Activated CD8-positive, alpha-beta memory T cell treated with anti-CD3 and anti-CD28 coated beads for 36 hours (primary cell): ENCODE measurements around the gene CTPS2. TPM values are rescaled to one million over a fixed set of nuclear protein-coding genes. Genes with fewer than 3 reads are reported as not detected.
"Not testable (repeated sequence)": the region's sequence is repeated elsewhere in the genome, so short reads cannot be mapped to it uniquely, and the experiment has no call there.

ENCODE experiments used
- CTCF ChIA-PET: fragments of 350-600 bp; sonication (Branson Sonifier 250); formaldehyde crosslinking; loops from one replicate; lab custom pipeline; 2021; ENCODE audit warnings: antibody characterized with exemption; lab: Charles Lee
- POLR2A ChIA-PET: fragments of 350-600 bp; sonication (Branson Sonifier 250); formaldehyde crosslinking; loops from one replicate; lab custom pipeline; 2021; ENCODE audit warnings: antibody characterized with exemption; lab: Charles Lee
- total RNA-seq, 2 experiments: library from RNA; stranded (reverse); gene quantifications; one replicate each; pipeline ENCODE4 v1.2.3, GENCODE V29; 2021

The CTPS2 gene
- total RNA-seq, 2 experiments from 2014 or later, result 5.3 to 6.3 TPM

DNA sequence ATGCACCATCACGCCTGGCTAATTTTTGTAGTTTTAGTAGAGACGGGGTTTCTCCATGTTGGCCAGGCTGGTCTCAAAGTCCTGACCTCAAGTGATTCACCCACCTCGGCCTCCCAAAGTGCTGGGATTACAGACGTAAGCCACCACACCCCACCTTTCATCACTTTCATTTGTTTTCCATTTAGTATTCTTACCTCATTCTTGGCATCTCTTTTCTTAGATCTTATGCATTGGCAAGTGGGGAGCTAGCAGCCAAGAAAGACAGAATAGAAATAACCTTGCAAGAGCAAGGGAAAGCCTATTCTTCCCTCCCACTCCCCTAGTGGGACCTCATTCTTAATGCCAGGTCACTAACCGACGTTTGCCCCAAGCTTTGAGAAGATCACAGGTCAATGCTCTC lies 84.0 kb downstream of the CTPS2 start:
- POLR2A ChIA-PET, CTCF ChIA-PET: not testable (repeated sequence)

DNA sequence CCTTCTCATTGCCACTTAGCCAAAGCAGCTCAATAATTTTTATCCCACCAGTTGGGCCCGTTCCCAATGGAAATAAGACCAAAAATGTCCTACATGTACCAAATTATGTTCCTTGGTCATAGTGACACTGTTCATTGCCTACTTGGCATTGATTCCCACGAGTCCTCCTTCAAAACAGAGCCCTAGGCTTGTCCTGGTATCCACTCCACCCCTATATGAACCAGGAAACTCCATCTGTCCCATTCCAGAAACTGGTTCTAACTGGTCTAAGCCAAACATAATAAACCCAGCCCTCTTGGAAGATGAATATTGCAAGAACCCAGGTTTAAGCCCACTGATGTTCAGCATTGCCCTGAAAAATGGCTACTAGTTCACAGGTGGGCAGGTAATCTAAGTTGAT lies 93.4 kb downstream of the CTPS2 start:
- POLR2A ChIA-PET, result no interaction called here
- CTCF ChIA-PET, result no interaction called here

DNA sequence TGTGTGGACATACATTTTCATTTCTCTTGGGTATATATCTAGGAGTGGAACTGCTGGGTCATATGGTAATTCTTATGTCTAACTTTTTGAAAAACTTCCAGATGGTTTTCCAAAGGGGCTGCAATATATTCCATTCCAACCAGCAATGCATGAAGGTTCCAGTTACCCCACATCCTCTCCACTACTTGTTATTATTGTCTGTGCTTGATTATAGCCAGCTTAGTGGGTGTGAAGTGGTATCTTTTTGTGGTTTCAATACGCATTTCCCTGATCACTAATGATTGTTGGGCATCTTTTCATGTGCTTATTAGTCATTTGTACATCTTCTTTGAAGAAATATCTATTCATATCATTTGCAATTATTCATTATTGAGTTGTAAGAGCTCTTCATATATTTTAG lies 94.0 kb downstream of the CTPS2 start:
- POLR2A ChIA-PET, result no interaction called here
- CTCF ChIA-PET, result no interaction called here

DNA sequence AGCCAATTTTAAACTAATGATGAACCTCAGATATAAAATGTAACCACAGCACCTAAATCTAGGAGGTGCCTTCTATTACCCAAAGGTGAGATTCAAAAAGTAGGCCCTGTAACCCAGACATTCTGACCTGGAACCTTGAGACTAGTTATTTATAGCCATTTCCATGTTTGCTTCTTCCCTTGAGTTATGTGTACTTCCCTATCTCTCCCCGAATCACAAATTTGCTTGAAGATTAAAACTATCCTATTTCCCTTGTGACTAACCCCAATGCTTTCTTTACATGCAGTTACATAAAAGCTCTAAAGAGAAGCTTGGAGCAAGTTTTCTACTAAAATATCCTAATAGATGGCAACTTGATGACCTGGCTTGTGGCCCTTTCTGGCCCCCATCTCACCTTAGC lies 95.1 kb downstream of the CTPS2 start:
- CTCF ChIA-PET, result no interaction called here
- POLR2A ChIA-PET, result no interaction called here

DNA sequence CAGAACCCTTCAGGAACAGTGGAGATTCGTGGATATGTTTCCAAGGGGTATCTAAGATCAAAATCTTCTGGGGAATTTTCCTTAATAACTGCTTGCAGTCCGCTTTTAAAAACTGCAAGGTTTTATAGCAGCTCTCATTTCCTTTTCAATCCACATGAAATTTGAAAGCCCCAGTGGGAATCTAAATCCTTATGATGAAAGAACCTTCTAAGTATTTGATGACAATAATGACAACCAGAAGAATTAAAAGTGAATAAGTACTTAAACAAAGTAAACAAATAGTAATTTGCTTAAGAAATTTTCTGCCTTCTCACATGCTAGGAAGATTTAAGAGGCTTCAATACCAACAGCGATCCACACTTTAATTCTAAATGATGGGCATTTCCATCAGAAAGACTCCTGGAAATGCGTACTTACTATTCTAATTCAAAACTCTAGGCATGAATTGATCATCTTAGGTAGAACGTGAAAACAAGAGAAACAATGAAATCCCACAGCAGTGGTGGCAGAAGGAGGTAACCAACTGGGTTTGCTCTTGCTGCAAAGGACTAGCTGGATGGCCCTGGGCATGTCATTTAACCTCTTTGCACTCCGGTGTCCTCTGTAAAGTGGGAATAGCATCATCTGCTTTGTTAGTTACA lies 100.1 kb downstream of the CTPS2 start:
- POLR2A ChIA-PET, result no interaction called here

DNA sequence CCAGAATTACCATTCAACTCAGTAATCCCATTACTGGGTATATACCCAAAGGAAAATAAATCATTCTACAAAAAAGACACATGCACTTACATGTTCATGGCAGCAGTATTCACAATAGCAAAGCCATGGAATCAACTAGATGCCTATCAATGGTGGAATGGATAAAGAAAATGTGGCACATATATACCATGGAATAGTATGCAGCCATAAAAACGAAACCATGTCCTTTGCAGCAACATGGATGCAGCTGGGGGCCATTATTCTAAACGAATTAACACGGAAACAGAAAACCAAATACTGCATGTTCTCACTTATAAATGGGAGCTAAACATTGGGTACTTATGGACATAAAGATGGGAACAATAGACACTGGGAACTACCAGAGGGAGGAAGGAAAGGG lies 101.8 kb downstream of the CTPS2 start:
- POLR2A ChIA-PET, result not testable (repeated sequence)

More for the DNA sequence above, 100.1 kb downstream of the CTPS2 start:
- CTCF ChIA-PET, result no interaction called here

DNA sequence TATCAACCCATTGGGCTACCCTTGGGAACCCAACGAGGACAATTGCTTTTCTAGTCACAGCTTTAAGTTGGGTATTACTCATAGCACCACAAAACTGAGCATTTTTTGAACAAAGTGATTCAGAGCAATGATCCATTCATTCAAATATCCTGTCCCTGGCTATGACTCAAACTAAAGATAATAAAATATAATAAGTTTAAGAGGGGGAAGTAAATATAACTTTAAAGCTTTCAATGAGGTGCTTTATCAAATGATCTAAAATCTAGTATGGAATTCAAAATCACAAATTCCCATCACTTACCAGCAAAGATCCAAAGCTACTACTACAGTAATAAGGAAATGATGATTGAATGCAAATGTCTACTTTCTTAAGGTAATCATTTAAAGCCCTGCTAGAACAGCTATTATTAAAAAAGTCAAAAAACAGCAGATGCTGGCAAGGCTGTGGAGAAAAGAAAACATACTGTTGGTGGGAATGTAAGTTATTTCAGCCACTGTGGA lies 102.3 kb downstream of the CTPS2 start:
- CTCF ChIA-PET, result no interaction called here
- POLR2A ChIA-PET, result no interaction called here

More for the DNA sequence above, 101.8 kb downstream of the CTPS2 start:
- CTCF ChIA-PET, result not testable (repeated sequence)

DNA sequence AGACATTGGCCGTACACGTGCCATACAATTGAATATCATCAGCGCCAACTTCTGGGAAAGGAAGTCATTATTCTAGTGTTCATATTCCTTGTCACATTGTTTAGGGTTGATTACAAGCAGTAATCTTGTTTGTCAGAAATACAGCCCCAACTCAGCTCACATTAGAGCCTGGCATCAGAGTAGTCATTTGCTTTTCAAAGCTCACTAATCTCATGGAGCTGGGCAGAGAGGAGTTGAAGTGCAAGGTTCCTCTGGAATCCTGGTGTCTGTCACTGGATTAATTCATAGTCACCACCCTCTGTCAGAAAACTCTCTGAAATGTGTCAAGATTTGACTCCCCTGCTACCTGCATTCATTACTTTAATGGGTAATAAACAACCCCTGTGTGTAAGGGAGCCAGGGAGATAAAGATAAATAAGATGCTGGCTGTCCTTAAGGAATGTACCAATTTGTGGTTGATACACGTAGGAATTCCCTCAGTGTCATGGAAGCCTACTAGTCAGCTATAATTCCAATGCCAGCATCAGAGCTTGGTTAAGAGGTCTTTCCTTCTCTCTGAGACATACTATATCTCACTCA lies 106.2 kb downstream of the CTPS2 start:
- POLR2A ChIA-PET, result no interaction called here
- CTCF ChIA-PET, result no interaction called here

DNA sequence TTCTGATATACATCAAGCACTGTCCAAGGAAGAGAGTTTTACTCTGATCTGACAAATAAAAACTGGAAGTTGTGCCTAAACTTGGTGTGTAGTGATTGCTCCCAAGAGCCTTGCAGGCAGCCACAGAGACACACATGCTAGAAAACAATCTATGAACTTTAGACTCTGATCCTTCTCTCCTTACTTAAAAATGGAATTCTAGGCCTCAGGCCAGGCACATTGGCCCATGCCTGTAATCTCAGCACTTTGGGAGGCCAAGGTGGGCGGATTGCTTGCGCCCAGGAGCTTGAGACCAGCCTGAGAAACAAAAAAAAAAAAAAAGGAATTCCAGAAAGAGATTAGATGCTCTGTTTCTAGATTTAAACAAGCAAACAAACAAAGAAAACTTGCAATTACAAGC lies 108.1 kb downstream of the CTPS2 start:
- ChIA-PET POLR2A (no interaction called here), CTCF (no interaction called here)

DNA sequence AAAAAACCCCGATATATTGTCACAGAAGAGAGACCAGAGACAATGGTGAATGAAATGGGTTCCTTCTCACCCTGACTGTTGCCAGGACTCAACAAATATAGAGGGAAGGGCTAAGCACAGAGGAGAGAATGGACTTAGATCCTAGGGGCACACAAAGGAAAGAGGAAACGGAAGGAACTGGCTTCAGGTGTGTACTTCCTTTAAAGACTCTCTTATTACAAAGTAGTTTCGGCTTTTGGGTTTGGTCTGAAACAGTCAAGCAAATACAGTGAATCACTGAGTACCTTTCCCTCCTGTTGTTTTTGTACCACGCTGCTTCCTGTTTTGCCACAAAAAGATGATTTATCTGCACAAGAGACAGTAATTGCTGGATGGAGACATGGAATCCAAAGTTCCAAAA lies 108.6 kb downstream of the CTPS2 start:
- CTCF ChIA-PET, result no interaction called here
- POLR2A ChIA-PET, result no interaction called here

DNA sequence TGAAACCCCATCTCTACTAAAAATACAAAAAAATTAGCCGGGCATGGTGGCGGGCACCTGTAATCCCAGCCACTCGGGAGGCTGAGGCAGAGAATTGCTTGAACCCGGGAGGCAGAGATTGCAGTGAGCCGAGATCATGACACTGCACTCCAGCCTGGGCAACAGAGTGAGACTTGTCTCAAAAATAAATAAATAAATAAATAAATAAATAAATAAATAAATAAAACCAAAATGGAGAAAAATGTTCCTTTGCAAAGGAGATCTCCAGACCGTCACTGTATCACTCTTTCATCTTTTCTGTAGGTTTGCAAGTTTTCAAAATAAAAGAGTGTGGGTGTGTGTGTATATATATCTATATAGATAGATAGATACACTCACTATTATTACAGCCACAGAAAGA lies 109.2 kb downstream of the CTPS2 start:
- CTCF ChIA-PET, POLR2A ChIA-PET: not testable (repeated sequence)

DNA sequence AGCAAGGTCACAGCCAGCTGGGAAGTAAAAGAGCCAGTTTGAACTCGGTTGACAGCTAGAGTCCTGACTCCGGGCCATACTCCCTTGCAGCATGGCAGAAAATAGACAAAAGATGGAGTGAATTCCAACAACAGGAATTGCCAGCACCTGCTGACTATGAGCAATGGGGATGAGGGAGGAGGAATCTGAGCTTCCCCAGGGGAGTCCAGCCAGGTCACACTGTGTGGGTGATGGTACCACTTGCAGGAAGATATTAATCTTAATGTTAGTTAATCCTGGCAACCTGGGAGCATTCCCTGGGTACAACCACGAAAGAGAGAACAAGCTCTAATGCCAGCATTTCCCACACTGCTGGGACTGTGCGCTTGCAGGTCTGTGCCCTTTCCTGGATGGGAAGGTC lies 110.6 kb downstream of the CTPS2 start:
- CTCF ChIA-PET, result no interaction called here
- POLR2A ChIA-PET, result no interaction called here

DNA sequence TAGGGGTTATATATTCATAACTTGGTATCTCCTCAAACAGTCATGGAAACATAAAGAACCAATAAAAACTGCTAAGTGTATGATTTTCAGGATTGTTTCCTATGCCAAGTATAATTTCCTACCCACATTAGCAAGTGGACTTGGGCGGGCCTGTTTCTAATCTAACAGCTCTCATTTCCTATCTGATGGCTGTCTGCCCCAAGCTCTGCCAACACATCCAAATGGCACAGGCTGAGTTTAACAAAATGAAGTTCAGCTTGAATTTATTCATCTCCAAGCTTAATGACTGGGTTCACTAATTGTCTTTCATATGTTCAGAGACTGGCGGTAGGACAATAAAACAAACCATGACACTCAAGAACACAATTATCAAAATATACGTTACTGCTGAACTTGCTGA lies 118.0 kb downstream of the CTPS2 start:
- ChIA-PET POLR2A (no interaction called here), CTCF (no interaction called here)

DNA sequence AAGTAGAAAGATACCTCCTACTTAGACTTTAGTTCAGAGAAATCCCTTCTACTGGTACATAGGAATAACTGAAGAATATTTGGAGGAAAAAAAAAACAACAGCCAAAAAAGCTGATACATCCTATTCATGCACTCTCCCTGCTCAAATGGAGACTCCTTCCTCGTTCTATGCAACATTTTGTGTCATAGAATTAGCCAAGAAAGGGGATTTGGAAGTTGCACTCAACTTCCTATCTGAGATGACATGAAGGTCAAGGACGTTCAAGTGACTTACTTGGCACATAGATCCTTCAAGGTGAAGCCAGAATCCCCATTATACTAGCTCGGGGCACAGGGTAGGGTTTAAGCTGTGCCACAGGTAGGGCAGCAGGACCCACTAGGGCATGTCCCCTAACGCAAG lies 118.7 kb downstream of the CTPS2 start:
- POLR2A ChIA-PET, result no interaction called here

DNA sequence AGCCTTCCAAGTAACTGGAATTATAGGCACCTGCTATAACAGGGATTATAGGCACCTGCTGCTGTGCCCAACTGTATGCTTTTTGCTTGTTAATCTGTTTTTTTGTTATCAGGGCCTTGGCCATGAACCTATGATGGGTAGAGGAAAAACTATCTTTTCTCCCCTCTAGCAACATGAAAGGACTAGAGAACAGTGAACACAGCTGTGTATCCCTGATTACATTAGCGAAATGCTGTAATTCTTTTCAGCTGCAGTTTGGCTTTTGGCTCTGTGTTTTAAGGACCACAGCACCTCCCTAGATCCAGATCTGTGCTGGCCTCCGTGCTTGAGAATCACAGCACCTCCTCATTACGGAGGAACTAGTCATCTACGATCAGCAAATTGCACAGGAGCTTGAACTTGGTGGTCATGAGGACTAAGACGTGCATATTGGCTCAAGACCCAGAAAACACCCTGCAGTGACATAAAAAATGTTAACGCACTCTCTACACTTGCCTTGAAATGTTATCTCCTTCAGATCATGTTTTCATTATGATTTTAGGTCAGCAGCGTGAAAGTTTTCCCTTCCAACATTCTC lies 120.2 kb downstream of the CTPS2 start:
- ChIA-PET CTCF (no interaction called here), POLR2A (no interaction called here)

More for the DNA sequence above, 118.7 kb downstream of the CTPS2 start:
- CTCF ChIA-PET, result no interaction called here

DNA sequence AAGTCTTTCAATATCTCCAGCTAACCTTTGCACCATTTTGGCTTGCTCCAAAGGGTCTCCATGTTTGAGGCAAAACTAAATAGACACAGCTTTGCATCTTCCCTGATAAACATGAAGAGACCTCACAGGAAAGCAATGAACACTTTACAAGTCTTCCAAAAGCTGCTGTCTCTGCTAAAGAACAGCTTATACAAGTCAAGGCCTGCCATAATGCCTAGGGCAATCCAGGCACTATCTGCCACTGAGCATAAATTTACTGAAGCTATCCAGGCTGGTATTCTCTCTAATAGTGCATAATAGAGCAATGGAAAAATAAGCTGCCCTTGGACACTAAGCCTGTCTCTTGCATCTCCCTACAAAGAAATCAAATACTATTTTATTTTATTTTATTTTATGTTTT lies 122.6 kb downstream of the CTPS2 start:
- POLR2A ChIA-PET, result no interaction called here
- CTCF ChIA-PET, result no interaction called here

DNA sequence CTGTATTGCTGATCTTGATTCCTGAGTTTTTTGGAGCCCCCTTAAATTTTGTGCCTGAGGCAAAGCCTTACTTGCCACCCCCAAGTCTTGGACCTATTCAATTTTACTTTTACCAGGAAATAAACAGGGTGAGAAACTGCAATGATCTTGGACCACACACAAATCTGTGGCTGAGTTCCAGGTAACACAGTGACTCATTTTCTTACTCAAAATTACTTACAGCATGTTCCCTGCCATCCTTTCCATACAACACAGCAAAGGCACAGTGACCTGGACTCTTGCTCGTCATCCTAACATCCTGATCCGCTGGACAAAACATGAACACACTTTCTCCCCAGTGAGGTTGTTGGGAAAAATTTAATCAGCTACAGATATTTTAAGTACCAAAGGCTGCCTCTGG lies 123.3 kb downstream of the CTPS2 start:
- ChIA-PET CTCF (no interaction called here), POLR2A (no interaction called here)

DNA sequence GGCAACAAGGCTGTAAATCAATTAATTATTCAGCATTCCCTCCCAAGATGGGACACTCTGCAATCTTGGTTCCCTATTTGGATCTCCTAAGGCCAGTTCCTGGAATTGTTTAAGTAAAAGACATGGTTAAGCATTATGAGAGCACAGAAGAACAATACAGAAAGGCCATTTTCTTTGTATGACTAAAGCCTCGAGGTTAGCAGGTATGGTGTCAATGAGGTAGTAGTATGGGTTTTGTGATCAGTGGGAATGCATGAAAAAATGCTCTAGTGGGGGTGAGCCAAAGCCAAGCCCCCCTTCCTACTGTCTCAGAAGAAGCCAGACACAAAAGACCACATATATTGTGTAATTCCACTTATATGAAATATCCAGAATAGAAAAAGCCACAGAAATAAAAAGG lies 124.2 kb downstream of the CTPS2 start:
- POLR2A ChIA-PET, result no interaction called here
- CTCF ChIA-PET, result no interaction called here

DNA sequence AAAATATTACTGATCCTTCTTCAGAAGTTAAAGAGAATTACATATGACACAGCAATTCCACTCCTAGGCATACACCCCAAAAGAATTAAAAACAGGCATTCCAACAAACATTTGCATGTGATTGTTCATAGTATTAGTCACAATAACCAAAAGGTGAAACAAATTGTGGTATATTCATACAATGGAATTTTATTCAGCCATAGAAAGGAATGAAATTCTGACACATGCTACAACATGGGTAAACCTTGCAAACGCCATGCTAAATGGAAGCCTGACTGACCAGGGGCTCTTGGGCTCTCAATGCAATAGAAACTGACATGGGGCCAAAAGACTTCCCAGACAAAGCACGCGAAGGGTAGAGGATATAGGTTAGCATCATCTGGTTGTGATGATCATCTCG lies 124.6 kb downstream of the CTPS2 start:
- CTCF ChIA-PET, result interaction anchor here (0.7 kb wide), 1 partner anchor 130 kb away, joined by 3 read pairs; no protein-coding TSS in a partner anchor
- POLR2A ChIA-PET, result no interaction called here

DNA sequence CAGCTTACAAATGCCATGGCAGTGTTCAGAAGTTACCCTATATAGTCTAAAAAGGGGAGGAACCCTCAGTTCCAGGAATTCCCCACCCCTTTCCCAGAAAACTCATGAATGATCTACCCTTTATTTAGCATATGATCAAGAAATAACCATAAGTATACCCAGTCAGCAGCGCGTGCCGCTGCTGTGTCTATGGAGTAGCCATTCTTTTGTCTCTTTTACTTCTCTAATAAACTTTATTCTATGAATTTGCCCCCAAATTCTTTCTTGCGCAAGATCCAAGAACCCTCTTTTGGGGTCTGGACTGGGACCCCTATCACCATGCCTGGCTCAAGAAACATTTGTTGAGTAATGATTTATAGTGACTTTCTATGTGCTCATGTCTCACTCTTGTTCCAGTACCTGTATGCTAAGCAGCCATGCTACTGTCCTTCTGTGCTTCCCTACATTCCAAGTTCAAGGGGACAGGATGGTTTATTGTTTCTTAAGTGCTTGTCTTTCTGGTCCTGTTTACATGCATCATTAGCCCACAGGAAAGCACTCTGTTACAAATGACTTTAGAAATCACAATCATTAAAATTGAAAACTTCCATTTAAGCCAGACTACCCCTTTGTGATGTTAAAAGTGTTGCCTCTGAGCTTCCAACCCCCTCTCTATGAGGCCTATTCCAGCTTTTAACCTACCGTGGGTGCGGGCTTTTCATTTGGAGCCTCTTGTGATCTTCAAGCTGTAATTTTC lies 125.9 kb downstream of the CTPS2 start:
- POLR2A ChIA-PET, result no interaction called here
- CTCF ChIA-PET, result no interaction called here
